Measurements from ENCODE around the gene SEPTIN7. TPM values are rescaled to one million over a fixed set of nuclear protein-coding genes. Genes with fewer than 3 reads are reported as not detected.

SEPTIN7 gene
- total RNA-seq, 1 experiment from 2014 or later, result 121 TPM

- Histone ChIP-seq H3K9ac (ENCODE audit: low read length) (no peak overlapping the region), H3K79me2 (ENCODE audit: low read length) (peaks cover 100% of the 10 kb centered on the region), H3K27me3 (ENCODE audit: low read length) (no peaks in the 10 kb centered on the region), H3K9me3 (ENCODE audit: low read length) (0 out of 2 replicates have a peak, but pooled peaks cover 7% of the 10 kb centered on the region), H3K27ac (ENCODE audit: low read length) (no peak overlapping the region), H3K9me2 (replicated peaks; ENCODE audit: low read length) (no peaks in the 10 kb centered on the region), H3K36me3 (ENCODE audit: low read depth, low read length) (peaks cover 6% of the 10 kb centered on the region; the same call in 1 of the 2 replicates), H3K4me1 (ENCODE audit: insufficient read depth, low read length) (no peaks in the 10 kb centered on the region), H2AFZ (ENCODE audit: low read length) (no peak overlapping the region), H3K4me3 (ENCODE audit: low read length) (no peak overlapping the region), H3K4me2 (ENCODE audit: low read length) (no peak overlapping the region), H3F3A (ENCODE audit: low read length, unreplicated experiment) (no peaks in the 10 kb centered on the region), H4K20me1 (ENCODE audit: low read length) (peaks cover 12% of the 10 kb centered on the region)
- ATAC-seq (no peak), DNase-seq (no peak)
- intact Hi-C loops (cut with micrococcal nuclease), result no loop called here
- ChIA-PET POLR2A (ENCODE audit: unreplicated experiment) (no interaction called here), CTCF (no interaction called here)
- TF ChIP-seq EZH2 (IDR thresholded peaks at IDR 0.05; ENCODE audit: low read length, unreplicated experiment) (no peak), EZH2phosphoT487 (IDR thresholded peaks at IDR 0.05; ENCODE audit: borderline replicate concordance, low read length) (no peak), CTCF (conservative IDR thresholded peaks at IDR 0.05; ENCODE audit: low read depth, low read length) (no peak)
- BruUV-seq (replicated peaks), result no TSS peak
Observed at GRCh38 chr7:35817930-35818329, 17.1 kb downstream of the SEPTIN7 start.

GRCh38 chr7:35818513-35818912 lies 17.7 kb downstream of the SEPTIN7 start:
- Histone ChIP-seq H3K9me2 (replicated peaks; ENCODE audit: low read length) (no peaks in the 10 kb centered on the region), H3K27ac (ENCODE audit: low read length) (no peak overlapping the region), H3F3A (ENCODE audit: low read length, unreplicated experiment) (no peaks in the 10 kb centered on the region), H2AFZ (ENCODE audit: low read length) (no peak overlapping the region), H3K9me3 (ENCODE audit: low read length) (0 out of 2 replicates have a peak, but pooled peaks cover 7% of the 10 kb centered on the region), H3K4me1 (ENCODE audit: insufficient read depth, low read length) (no peaks in the 10 kb centered on the region), H3K27me3 (ENCODE audit: low read length) (no peaks in the 10 kb centered on the region), H3K4me3 (ENCODE audit: low read length) (no peak overlapping the region), H4K20me1 (ENCODE audit: low read length) (peaks cover 12% of the 10 kb centered on the region), H3K4me2 (ENCODE audit: low read length) (no peak overlapping the region), H3K9ac (ENCODE audit: low read length) (no peak overlapping the region), H3K79me2 (ENCODE audit: low read length) (peaks cover 100% of the 10 kb centered on the region), H3K36me3 (ENCODE audit: low read depth, low read length) (peaks cover 6% of the 10 kb centered on the region; the same call in 1 of the 2 replicates)
- ATAC-seq (no peak), DNase-seq (no peak)
- TF ChIP-seq EZH2 (IDR thresholded peaks at IDR 0.05; ENCODE audit: low read length, unreplicated experiment), result no peak
- TF ChIP-seq CTCF (conservative IDR thresholded peaks at IDR 0.05; ENCODE audit: low read depth, low read length), result no peak
- no peak for TF ChIP-seq EZH2phosphoT487 (IDR thresholded peaks at IDR 0.05; ENCODE audit: borderline replicate concordance, low read length)
- ChIA-PET POLR2A (ENCODE audit: unreplicated experiment) (no interaction called here), CTCF (no interaction called here)
- intact Hi-C loops (cut with micrococcal nuclease), result no loop called here
- no TSS peak for BruUV-seq (replicated peaks)

DNA sequence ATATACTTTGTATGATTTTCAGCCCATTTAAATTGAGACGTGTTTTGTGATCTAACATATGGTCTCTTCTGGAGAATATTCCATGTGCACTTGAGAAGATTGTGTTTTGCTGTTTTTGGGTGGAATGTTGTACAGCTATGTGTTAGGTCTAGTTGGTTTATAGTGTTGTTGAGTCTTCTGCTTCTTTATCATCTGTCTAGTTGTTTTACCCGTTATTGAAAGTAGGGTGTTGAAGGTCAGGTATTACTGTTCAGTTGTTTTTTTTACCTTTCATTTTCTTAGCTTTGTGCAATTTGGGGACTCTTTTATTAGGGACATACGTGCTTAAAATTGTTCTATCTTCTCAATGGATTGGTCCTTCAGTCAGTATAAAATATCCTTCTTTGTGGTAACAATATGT lies 18.5 kb downstream of the SEPTIN7 start:
- Histone ChIP-seq H2AFZ (ENCODE audit: low read length) (no peak overlapping the region), H3K9me3 (ENCODE audit: low read length) (0 out of 2 replicates have a peak, but pooled peaks cover 7% of the 10 kb centered on the region), H3K36me3 (ENCODE audit: low read depth, low read length) (peaks cover 6% of the 10 kb centered on the region; the same call in 1 of the 2 replicates), H3K9me2 (replicated peaks; ENCODE audit: low read length) (no peaks in the 10 kb centered on the region), H3K27ac (ENCODE audit: low read length) (no peak overlapping the region), H4K20me1 (ENCODE audit: low read length) (peaks cover 16% of the 10 kb centered on the region), H3F3A (ENCODE audit: low read length, unreplicated experiment) (no peaks in the 10 kb centered on the region), H3K79me2 (ENCODE audit: low read length) (peaks cover 100% of the 10 kb centered on the region), H3K9ac (ENCODE audit: low read length) (no peak overlapping the region), H3K4me2 (ENCODE audit: low read length) (no peak overlapping the region), H3K4me3 (ENCODE audit: low read length) (no peak overlapping the region), H3K4me1 (ENCODE audit: insufficient read depth, low read length) (no peaks in the 10 kb centered on the region), H3K27me3 (ENCODE audit: low read length) (no peaks in the 10 kb centered on the region)
- TF ChIP-seq EZH2 (IDR thresholded peaks at IDR 0.05; ENCODE audit: low read length, unreplicated experiment), result no peak
- BruUV-seq (replicated peaks), result no TSS peak
- DNase-seq (no peak), ATAC-seq (no peak)
- intact Hi-C loops (cut with micrococcal nuclease), result no loop called here
- CTCF ChIA-PET, result no interaction called here
- POLR2A ChIA-PET (ENCODE audit: unreplicated experiment), result no interaction called here

Data from PC-3 (cell line).